PC-3 (cell line): ENCODE results near the gene AIFM3. TPM values are rescaled to one million over a fixed set of nuclear protein-coding genes. Genes with fewer than 3 reads are reported as not detected.

Source experiments
- ATAC-seq: fragments of 200-7000 bp; cut with Tn5 transposase; 2 replicates; pipeline ENCODE4 v1.9.1; 2020; ENCODE audit warnings: mild to moderate bottlenecking, moderate library complexity
- BruUV-seq: library from RNA; stranded (reverse); fragments of 400-500 nt; replicated peaks from 2 replicates; lab custom pipeline; 2021; lab: Mats Ljungman, UMichigan
- CTCF ChIA-PET: fragments of 300-600 bp; sonication (Branson Sonifier 250); formaldehyde crosslinking; loops from one replicate; lab custom pipeline; 2022; ENCODE audit warnings: antibody characterized with exemption; lab: Charles Lee
- POLR2A ChIA-PET: fragments of 300-600 bp; sonication (Branson Sonifier 250); formaldehyde crosslinking; loops from one replicate; lab custom pipeline; 2022; ENCODE audit warnings: antibody characterized with exemption; ENCODE audit not compliant: unreplicated experiment; lab: Charles Lee
- DNase-seq: peaks from one replicate; pipeline ENCODE4 v3.0.0-alpha.2; 2015
- H2AFZ ChIP-seq: fragments of 300-600 bp; sonication (generic); 2 replicates; pipeline ENCODE4 v1.6.0; 2016; ENCODE audit warnings: antibody characterized with exemption, low read length
- H3F3A ChIP-seq: fragments of 300-600 bp; sonication (generic); one replicate; pipeline ENCODE4 v1.6.0; 2017; ENCODE audit warnings: antibody characterized with exemption, low read length, control low read depth, mild to moderate bottlenecking; ENCODE audit not compliant: unreplicated experiment
- H3K27ac ChIP-seq: fragments of 300-600 bp; sonication (generic); 2 replicates; pipeline ENCODE4 v1.5.1; 2016; ENCODE audit warnings: mild to moderate bottlenecking, low read length
- H3K27me3 ChIP-seq: fragments of 300-600 bp; sonication (generic); 2 replicates; pipeline ENCODE4 v1.6.1; 2016; ENCODE audit warnings: low read length, mixed read lengths
- H3K36me3 ChIP-seq: fragments of 300-600 bp; sonication (generic); 2 replicates; pipeline ENCODE4 v1.6.1; 2016; ENCODE audit warnings: low read depth, mixed run types, low read length, mixed read lengths
- H3K4me1 ChIP-seq: fragments of 300-600 bp; sonication (generic); 2 replicates; pipeline ENCODE4 v1.5.1; 2016; ENCODE audit warnings: low read length; ENCODE audit not compliant: insufficient read depth
- H3K4me2 ChIP-seq: fragments of 300-600 bp; sonication (generic); 2 replicates; pipeline ENCODE4 v1.6.0; 2016; ENCODE audit warnings: low read length
- H3K4me3 ChIP-seq: fragments of 300-600 bp; sonication (generic); 2 replicates; pipeline ENCODE4 v1.5.1; 2016; ENCODE audit warnings: mild to moderate bottlenecking, low read length, mixed read lengths
- H3K79me2 ChIP-seq: fragments of 300-600 bp; sonication (generic); 2 replicates; pipeline ENCODE4 v1.6.1; 2017; ENCODE audit warnings: low read length, mixed read lengths
- H3K9ac ChIP-seq: fragments of 300-600 bp; sonication (generic); 2 replicates; pipeline ENCODE4 v1.6.0; 2016; ENCODE audit warnings: mild to moderate bottlenecking, low read length
- H3K9me2 ChIP-seq: fragments of 300-600 bp; sonication (generic); replicated peaks from 2 replicates; pipeline ENCODE4 v1.6.1; 2016; ENCODE audit warnings: mixed run types, low read length, mixed read lengths
- H3K9me3 ChIP-seq: fragments of 300-600 bp; sonication (generic); 2 replicates; pipeline ENCODE4 v1.6.1; 2016; ENCODE audit warnings: low read length, mixed read lengths
- H4K20me1 ChIP-seq: fragments of 300-600 bp; sonication (generic); 2 replicates; pipeline ENCODE4 v1.6.1; 2016; ENCODE audit warnings: low read length, mixed read lengths
- EZH2 ChIP-seq: fragments of 300-600 bp; sonication (generic); IDR thresholded peaks from one replicate; pipeline ENCODE4 v1.6.1; 2017; ENCODE audit warnings: antibody characterized with exemption, mild to moderate bottlenecking, low read length; ENCODE audit not compliant: unreplicated experiment
- EZH2phosphoT487 ChIP-seq: fragments of 300-600 bp; sonication (generic); IDR thresholded peaks from 2 replicates; pipeline ENCODE4 v1.6.1; 2018; ENCODE audit warnings: mild to moderate bottlenecking, antibody characterized with exemption, low read length, borderline replicate concordance
- intact Hi-C: fragments of 100-400 bp; cut with micrococcal nuclease; formaldehyde crosslinking; loops from 2 replicates; pipeline ENCODE4 v1.9.0; 2023
- total RNA-seq: library from RNA; depleted of rRNA; stranded (reverse); fragments of >200 nt; gene quantifications from 2 replicates; pipeline ENCODE4 v1.2.3, GENCODE V29; 2014
- TF ChIP-seq, protein P1 (sequence below): fragments of 300-600 bp; sonication (generic); conservative IDR thresholded peaks from 2 replicates; pipeline ENCODE4 v1.5.1; 2017; ENCODE audit warnings: antibody characterized with exemption, low read depth, mild to moderate bottlenecking, low read length

The AIFM3 gene
- total RNA-seq, 1 experiment from 2014 or later: 1.5 TPM

DNA sequence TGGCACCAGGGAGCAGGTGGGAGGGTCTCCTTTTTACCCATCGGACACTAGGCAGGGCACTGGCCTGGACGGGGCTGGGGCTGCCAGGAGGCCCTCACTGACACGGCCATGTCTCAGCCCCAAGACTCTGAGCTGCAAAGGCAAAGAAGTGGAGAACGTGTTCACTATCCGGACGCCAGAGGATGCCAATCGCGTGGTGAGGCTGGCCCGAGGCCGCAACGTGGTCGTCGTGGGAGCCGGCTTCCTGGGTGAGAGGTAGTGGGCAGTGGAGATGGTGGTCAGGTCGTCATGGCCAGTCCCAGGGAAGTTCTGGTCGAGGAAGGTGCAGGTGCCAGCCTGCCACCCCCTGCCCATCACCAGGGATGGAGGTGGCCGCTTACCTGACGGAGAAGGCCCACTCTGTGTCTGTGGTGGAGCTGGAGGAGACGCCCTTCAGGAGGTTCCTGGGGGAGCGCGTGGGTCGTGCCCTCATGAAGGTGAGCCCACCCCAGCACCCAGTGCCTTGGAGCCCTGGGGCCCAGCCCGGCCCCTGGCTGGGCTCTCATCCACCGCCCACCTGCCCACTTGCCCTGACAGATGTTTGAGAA lies 9.3 kb downstream of the AIFM3 start:
- Histone ChIP-seq H3F3A (no peaks in the 10 kb centered on the region), H3K9me2 (no peaks in the 10 kb centered on the region), H3K27me3 (no peaks in the 10 kb centered on the region), H2AFZ (no peak overlapping the region), H3K4me1 (peaks cover 3% of the 10 kb centered on the region), H4K20me1 (no peaks in the 10 kb centered on the region), H3K9ac (no peak overlapping the region), H3K4me2 (no peak overlapping the region), H3K9me3 (no peaks in the 10 kb centered on the region), H3K79me2 (no peaks in the 10 kb centered on the region), H3K36me3 (no peaks in the 10 kb centered on the region), H3K27ac (no peak overlapping the region), H3K4me3 (no peak overlapping the region)
- no TSS peak for BruUV-seq
- POLR2A ChIA-PET: no interaction called here
- CTCF ChIA-PET: no interaction called here
- DNase-seq: no peak
- no peak for TF ChIP-seq EZH2
- no peak for TF ChIP-seq EZH2phosphoT487
- TF ChIP-seq, protein P1, sequence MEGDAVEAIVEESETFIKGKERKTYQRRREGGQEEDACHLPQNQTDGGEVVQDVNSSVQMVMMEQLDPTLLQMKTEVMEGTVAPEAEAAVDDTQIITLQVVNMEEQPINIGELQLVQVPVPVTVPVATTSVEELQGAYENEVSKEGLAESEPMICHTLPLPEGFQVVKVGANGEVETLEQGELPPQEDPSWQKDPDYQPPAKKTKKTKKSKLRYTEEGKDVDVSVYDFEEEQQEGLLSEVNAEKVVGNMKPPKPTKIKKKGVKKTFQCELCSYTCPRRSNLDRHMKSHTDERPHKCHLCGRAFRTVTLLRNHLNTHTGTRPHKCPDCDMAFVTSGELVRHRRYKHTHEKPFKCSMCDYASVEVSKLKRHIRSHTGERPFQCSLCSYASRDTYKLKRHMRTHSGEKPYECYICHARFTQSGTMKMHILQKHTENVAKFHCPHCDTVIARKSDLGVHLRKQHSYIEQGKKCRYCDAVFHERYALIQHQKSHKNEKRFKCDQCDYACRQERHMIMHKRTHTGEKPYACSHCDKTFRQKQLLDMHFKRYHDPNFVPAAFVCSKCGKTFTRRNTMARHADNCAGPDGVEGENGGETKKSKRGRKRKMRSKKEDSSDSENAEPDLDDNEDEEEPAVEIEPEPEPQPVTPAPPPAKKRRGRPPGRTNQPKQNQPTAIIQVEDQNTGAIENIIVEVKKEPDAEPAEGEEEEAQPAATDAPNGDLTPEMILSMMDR: no peak
- intact Hi-C loops: no loop called here
- no peak for ATAC-seq

DNA sequence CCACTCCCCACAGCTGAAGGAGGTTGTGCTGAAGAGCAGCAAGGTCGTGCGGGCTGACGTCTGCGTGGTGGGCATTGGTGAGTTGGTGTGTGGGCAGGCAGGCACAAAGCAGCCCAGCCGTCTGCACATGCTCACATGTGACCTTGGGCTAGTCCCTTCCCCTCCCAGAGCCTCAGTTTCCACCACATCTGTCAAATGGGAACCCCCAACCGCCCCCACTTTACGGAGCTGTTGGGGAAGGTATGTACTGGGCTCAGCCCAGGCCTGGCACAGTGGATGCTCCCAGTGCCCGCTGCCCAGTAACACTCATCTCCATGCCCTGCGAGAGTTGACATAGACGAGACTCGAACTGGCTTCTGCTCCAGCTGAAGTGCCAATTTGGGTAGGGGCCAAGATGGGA lies 10.0 kb downstream of the AIFM3 start:
- no peak for TF ChIP-seq EZH2phosphoT487
- TF ChIP-seq, protein P1: no peak
- TF ChIP-seq EZH2: no peak
- Histone ChIP-seq H3K4me3 (no peak overlapping the region), H3K36me3 (no peaks in the 10 kb centered on the region), H3K9me2 (no peaks in the 10 kb centered on the region), H3F3A (no peaks in the 10 kb centered on the region), H3K9me3 (no peaks in the 10 kb centered on the region), H3K9ac (no peak overlapping the region), H3K4me2 (no peak overlapping the region), H3K79me2 (no peaks in the 10 kb centered on the region), H3K27ac (no peak overlapping the region), H3K4me1 (peaks cover 5% of the 10 kb centered on the region), H4K20me1 (no peaks in the 10 kb centered on the region), H2AFZ (no peak overlapping the region), H3K27me3 (no peaks in the 10 kb centered on the region)
- no peak for ATAC-seq
- ChIA-PET CTCF (no interaction called here), POLR2A (no interaction called here)
- intact Hi-C loops: no loop called here
- no peak for DNase-seq
- no TSS peak for BruUV-seq

DNA sequence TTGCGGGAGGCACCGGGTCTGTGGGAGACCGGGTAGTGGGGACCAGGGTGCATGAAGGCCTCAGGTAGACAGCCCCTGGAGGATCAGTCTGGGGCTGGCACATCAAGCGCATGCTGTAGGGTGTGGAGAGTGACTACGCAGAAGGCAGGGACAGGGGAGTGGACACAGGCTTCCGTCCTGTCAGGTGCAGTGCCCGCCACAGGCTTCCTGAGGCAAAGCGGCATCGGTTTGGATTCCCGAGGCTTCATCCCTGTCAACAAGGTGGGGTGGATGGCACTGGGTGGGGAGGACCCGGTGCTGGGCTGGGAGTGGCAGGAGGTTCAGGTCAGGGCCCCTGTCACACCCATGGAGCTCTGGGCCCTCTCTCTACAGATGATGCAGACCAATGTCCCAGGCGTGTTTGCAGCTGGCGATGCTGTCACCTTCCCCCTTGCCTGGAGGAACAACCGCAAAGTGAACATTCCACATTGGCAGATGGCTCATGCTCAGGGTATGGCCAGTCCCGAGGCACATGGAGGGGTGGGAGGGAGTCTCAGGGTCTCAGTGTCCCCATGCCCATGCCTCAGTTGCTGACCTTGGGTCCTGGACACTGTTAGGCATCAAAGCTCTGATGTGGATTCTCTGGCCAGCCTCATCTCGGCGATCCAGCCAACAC lies 10.6 kb downstream of the AIFM3 start:
- Histone ChIP-seq H3K79me2 (peaks cover 5% of the 10 kb centered on the region), H3K9ac (no peak overlapping the region), H3K4me1 (peaks cover 5% of the 10 kb centered on the region), H3K9me3 (no peaks in the 10 kb centered on the region), H3K4me3 (no peak overlapping the region), H3K9me2 (no peaks in the 10 kb centered on the region), H3F3A (no peaks in the 10 kb centered on the region), H3K27ac (no peak overlapping the region), H4K20me1 (no peaks in the 10 kb centered on the region), H2AFZ (no peak overlapping the region), H3K27me3 (no peaks in the 10 kb centered on the region), H3K36me3 (no peaks in the 10 kb centered on the region), H3K4me2 (no peak overlapping the region)
- intact Hi-C loops: no loop called here
- ATAC-seq (no peak), DNase-seq (no peak)
- TF ChIP-seq, protein P1: no peak
- no peak for TF ChIP-seq EZH2phosphoT487
- TF ChIP-seq EZH2: no peak
- POLR2A ChIA-PET: no interaction called here
- CTCF ChIA-PET: no interaction called here
- no TSS peak for BruUV-seq
